ENCODE results near the gene ABCG2.
"Not testable (repeated sequence)": the region's sequence is repeated elsewhere in the genome, so short reads cannot be mapped to it uniquely, and the experiment has no call there.

ABCG2 gene

GRCh38 chr4:88163336-88163735 is 4.9 kb upstream of the ABCG2 start:
- no peak for DNase-seq (ENCODE audit: low read depth)

GRCh38 chr4:88162626-88163025 is 4.2 kb upstream of the ABCG2 start:
- no peak for DNase-seq (ENCODE audit: low read depth)

- DNase-seq (ENCODE audit: low read depth): no peak
Observed at GRCh38 chr4:88159229-88159725, 838 bp upstream of the ABCG2 start.

DNA sequence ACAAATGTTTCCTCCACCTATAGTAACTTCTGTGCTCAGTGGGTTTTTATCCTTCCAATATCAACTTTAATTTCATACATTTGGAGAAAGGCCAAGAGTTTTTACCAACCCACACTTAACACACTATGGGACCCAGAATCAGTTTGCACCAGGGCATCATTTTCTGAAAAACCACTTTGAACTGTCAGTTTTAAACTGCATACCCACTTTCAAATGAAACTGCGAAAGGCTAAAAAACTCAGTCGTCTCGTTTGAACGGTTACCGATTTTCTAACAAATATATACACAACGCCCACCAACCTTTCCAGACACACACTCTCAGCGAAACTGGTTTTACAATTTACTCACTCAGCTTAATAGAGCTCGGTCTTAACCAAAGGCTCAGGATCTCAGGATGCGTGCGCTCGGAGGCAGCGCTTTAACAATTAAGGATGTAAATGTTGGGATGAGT is 376 bp downstream of the ABCG2 start:
- DNase-seq (ENCODE audit: low read depth): no peak

- not testable (repeated sequence) for DNase-seq (ENCODE audit: low read depth)
Observed at GRCh38 chr4:88152331-88152730, 6.1 kb downstream of the ABCG2 start.

DNA sequence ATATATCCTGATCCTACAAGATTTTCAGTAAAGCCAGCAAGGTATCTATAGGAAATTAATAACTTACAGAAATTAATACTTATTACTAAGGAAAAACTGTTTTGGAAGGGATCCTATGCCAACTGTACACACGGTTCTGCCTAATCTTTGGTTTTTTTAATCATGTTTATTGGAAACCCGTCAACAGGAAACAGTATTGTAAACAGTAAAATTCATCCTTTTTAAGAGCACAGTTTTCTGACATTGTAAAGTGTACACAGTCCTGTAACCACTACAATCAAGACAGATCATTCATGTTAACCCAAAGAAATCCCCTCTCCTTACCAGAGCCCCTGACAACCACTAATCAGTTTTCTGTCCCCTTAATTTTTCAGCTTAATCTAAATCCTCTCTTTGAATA is 9.9 kb downstream of the ABCG2 start:
- DNase-seq (ENCODE audit: low read depth): no peak

- no peak for DNase-seq (ENCODE audit: low read depth)
Observed at GRCh38 chr4:88147799-88148217, 10.6 kb downstream of the ABCG2 start.

DNA sequence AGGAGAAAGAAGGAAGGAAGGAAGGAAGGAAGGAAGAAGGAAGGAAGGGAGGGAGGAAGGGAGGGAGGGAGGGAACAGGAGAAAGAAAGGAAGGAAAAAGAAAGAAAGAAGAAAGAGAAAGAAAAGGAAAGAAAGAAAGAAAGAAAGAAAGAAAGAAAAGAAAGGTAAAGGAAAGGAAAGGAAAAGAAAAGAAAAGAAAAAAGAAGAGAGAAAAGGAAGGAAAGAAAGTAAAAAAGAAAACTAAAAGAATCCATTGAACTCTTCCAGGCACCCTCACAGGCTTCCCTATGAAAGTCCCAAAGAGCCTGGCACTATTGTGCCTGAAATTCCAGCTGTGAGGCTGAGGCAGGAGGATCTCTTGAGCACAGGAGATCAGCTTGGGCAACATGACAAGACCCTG is 11.5 kb downstream of the ABCG2 start:
- no peak for DNase-seq (ENCODE audit: low read depth)

DNA sequence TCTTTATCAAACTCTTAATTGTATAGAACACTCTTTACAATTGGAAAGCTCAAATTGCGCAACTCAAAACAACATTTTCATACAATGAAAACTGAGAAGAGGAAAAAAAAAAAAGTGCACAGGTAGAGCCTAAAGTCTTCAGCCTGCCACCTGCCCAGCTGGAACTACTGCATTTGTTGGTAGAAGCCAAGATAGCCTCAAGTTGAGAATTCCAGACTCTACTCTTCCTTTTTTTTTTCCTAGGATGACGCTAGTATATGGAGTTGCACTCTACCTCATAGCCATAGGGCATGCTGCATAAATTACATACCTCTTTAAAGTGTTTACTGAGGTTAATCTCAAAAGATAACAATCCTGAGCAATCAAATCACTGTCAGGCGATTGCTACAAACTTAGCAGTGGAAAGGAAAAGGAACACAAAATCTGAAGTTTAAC is 13.6 kb downstream of the ABCG2 start:
- no peak for DNase-seq (ENCODE audit: low read depth)

GRCh38 chr4:88144048-88144447 is 14.4 kb downstream of the ABCG2 start:
- no peak for DNase-seq (ENCODE audit: low read depth)

DNA sequence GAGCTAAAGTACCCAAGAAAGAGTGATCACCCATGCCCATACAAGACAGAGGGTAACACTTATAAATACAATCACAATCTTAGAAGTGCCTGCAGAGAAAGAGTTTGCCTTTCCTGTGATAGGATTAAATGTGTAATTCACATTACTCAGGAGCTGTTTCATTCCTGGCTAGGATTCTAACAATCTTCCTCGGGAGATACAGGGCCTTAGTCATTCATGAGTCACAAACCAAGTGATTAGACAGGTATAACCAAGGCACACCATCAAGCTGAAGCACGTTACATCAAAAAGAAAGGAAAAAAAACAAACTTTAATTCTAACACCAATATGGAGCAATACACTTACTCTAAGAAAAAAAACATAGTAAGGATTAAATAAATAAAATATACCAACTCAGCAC is 14.9 kb downstream of the ABCG2 start:
- DNase-seq (ENCODE audit: low read depth): no peak

DNA sequence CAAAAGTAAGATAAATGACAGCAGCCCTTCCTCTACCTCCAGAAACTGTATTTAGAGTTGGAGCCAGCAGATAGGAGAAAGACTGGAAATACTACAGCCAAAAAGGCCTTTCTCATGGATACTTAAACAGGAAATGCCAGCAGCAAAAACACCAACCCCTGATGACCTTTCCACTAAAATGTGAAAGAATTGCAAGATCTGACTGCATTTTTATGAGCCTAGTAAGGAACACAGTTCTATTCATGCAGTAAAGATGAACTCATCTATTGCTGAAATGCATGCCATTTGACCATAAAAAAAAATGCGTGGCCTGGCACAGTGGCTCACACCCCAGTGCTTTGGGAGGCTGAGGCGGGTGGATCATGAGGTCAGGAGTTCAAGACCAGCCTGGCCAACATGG is 19.9 kb downstream of the ABCG2 start:
- no peak for DNase-seq (ENCODE audit: low read depth)

- no peak for DNase-seq (ENCODE audit: low read depth)
Observed at GRCh38 chr4:88137112-88137511, 21.3 kb downstream of the ABCG2 start.

DNA sequence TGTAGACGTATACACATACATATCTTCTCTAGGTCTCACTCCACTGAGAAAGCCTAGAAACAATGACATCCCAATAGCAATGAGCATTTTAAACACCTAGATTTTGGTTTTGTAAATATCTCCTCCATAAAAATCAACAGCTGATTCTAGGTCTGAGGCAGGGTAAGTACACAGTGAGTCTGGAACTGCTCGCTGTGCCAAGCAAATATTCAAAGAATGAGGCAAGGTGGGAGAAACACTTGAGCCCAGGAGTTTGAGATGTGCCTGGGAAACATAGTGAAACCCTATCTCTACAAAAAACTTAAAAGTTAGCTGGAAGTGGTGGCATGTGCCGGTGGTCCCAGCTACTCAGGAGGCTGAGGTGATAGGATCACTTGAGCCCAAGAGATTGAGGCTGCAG is 22.2 kb downstream of the ABCG2 start:
- DNase-seq (ENCODE audit: low read depth): no peak

- no peak for DNase-seq (ENCODE audit: low read depth)
Observed at GRCh38 chr4:88135356-88135663, 23.1 kb downstream of the ABCG2 start.

GRCh38 chr4:88134536-88135355 is 23.7 kb downstream of the ABCG2 start:
- DNase-seq (ENCODE audit: low read depth): no peak

GRCh38 chr4:88134111-88134510 is 24.3 kb downstream of the ABCG2 start:
- no peak for DNase-seq (ENCODE audit: low read depth)

DNA sequence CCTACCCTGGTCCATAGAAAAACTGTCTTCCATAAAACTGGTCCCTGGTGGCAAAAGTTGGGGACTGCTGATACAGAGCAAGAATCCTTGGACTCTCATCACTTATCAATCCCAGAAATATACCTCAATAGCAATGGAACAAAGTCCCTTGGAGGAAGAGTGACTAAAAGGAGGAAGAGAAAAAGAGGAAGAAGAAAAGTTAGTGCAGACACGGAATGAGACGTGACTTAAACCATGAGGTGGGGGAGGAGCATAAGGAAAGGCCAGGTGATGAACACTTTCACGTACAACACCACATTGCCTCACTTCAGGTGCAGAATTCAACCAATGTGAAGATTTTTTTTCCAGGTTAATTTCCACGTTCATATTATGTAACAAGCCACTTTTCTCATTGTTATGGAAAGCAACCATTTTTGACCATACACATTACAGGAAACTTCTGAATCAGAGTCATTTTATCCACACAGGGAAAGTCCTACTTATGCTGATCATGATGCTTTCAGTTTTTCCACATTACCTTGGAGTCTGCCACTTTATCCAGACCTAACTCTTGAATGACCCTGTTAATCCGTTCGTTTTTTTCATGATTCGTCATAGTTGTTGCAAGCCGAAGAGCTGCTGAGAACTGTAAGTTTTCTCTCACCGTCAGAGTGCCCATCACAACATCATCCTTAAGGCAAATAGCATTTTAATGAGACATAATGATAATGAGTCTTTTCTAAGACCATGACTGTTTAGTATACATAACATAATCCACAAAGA is 27.7 kb downstream of the ABCG2 start:
- DNase-seq (ENCODE audit: low read depth): no peak

GRCh38 chr4:88130003-88130402 is 28.4 kb downstream of the ABCG2 start:
- no peak for DNase-seq (ENCODE audit: low read depth)

DNA sequence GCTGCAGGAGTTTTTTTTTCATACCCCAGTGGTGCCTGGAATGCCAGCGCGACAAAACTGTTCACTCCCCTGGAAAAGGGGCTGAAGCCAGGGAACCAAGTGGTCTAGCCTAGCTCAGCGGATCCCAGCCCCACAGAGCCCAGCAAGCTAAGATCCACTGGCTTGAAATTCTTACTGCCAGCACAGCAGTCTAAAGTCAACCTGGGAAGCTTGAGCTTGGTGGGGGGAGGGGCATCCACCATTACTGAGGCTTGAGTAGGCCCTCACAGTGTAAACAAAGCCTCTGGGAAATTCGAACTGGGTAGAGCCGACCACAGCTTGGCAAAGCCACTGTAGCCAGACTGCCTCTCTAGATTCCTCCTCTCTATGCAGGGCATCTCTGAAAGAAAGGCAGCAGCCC is 36.2 kb downstream of the ABCG2 start:
- not testable (repeated sequence) for DNase-seq (ENCODE audit: low read depth)

DNA sequence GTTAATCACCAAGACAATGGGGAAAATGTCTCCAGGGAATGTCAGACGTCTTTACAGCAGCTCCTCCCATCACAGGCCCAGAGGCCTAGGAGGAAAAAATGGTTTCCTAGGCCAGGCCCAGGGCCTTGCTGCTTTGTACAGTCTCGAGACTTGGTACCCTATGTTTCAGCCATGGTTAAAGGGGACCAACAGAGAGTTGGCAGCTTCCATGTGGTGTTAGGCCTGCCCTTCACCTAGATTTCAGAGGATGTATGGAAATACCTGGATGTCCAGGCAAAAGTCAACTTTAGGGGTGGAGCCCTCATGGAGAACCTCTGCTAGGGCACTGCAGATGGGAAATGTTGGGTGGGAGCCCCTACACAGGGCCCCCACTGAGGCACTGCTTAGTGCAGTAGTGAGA is 38.5 kb downstream of the ABCG2 start:
- no peak for DNase-seq (ENCODE audit: low read depth)

- DNase-seq (ENCODE audit: low read depth): no peak
Observed at GRCh38 chr4:88115587-88115986, 42.9 kb downstream of the ABCG2 start.

- DNase-seq (ENCODE audit: low read depth): no peak
Observed at GRCh38 chr4:88112856-88113255, 45.6 kb downstream of the ABCG2 start.

Measured in stimulated activated CD8-positive, alpha-beta memory T cell treated with anti-CD3 and anti-CD28 coated beads, Interleukin-15, amount 100 ng/mL, for 1 hour (primary cell).